ENCODE results near the gene SIRPB2.

DNA sequence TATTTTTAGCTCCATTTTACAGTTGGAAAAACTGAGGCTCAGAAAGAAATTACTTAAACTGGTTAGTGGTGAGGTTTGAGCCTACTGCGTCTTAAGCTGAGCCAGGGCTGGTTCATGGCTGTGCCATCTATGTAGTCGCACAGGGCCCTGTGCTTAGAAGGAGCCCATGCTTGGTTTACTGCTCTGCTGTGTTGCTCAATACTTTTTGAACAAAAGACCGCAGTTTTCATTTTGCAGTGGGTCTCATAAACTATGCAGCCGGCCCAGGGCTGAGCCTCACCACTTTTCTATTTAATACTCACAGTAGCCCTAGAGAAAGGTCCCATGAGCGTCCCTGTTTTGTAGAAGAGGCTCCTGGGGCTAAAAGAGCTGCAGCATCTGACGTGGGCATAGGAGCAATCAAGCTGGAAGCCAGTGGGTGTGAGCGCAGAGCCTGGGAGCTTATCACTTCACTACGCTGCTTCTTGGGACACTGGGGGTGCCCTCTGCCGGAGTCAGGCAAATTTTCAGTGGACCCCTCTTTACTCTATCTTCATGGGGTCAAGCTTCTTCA, 501 bp downstream of the SIRPB2 start:
- TF ChIP-seq JUN (IDR thresholded peaks at IDR 0.05; ENCODE audit: low read depth, low read length) = no peak
- no peak for TF ChIP-seq KDM5A (IDR thresholded peaks at IDR 0.05; ENCODE audit: low read length)
- no peak for TF ChIP-seq JUND (IDR thresholded peaks at IDR 0.05; ENCODE audit: low read length)
- TF ChIP-seq, protein P1, sequence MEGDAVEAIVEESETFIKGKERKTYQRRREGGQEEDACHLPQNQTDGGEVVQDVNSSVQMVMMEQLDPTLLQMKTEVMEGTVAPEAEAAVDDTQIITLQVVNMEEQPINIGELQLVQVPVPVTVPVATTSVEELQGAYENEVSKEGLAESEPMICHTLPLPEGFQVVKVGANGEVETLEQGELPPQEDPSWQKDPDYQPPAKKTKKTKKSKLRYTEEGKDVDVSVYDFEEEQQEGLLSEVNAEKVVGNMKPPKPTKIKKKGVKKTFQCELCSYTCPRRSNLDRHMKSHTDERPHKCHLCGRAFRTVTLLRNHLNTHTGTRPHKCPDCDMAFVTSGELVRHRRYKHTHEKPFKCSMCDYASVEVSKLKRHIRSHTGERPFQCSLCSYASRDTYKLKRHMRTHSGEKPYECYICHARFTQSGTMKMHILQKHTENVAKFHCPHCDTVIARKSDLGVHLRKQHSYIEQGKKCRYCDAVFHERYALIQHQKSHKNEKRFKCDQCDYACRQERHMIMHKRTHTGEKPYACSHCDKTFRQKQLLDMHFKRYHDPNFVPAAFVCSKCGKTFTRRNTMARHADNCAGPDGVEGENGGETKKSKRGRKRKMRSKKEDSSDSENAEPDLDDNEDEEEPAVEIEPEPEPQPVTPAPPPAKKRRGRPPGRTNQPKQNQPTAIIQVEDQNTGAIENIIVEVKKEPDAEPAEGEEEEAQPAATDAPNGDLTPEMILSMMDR (IDR thresholded peaks at IDR 0.05; ENCODE audit: control extremely low read depth in 1 of 3, insufficient read depth in 1 of 3, low read depth in 1 of 3, low read length in 3 of 3) = no peak
- TF ChIP-seq POLR2A (IDR thresholded peaks at IDR 0.05; ENCODE audit: control extremely low read depth in 1 of 2, low read depth in 2 of 2, low read length in 2 of 2) = no peak
- no peak for TF ChIP-seq SP1 (IDR thresholded peaks at IDR 0.05; ENCODE audit: low read depth, low read length)
- TF ChIP-seq SIRT6 (IDR thresholded peaks at IDR 0.05; ENCODE audit: low read length) = no peak
- no peak for TF ChIP-seq EZH2 (IDR thresholded peaks at IDR 0.05; ENCODE audit: low read depth, low read length, severe bottlenecking)
- no peak for TF ChIP-seq POLR2AphosphoS5 (IDR thresholded peaks at IDR 0.05; ENCODE audit: low read depth, low read length)
- no peak for TF ChIP-seq CHD2 (IDR thresholded peaks at IDR 0.05; ENCODE audit: low read length)
- no peak for TF ChIP-seq CREB1 (IDR thresholded peaks at IDR 0.05)
- TF ChIP-seq EGR1 (IDR thresholded peaks at IDR 0.05; ENCODE audit: borderline replicate concordance, low read depth, low read length) = no peak
- TF ChIP-seq, protein P2, sequence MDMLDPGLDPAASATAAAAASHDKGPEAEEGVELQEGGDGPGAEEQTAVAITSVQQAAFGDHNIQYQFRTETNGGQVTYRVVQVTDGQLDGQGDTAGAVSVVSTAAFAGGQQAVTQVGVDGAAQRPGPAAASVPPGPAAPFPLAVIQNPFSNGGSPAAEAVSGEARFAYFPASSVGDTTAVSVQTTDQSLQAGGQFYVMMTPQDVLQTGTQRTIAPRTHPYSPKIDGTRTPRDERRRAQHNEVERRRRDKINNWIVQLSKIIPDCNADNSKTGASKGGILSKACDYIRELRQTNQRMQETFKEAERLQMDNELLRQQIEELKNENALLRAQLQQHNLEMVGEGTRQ (IDR thresholded peaks at IDR 0.05; ENCODE audit: low read length) = no peak
- no peak for TF ChIP-seq ZNF274 (IDR thresholded peaks at IDR 0.05; ENCODE audit: borderline replicate concordance, extremely low read depth, low read length)

All from H1 (cell line).